ENCODE results near the gene CRPPA.

Gene CRPPA

GRCh38 chr7:16411391-16411790 is 9.9 kb downstream of the CRPPA start:
- Histone ChIP-seq H3K27me3 (ENCODE audit: control insufficient read depth, insufficient read depth, low read length) (no peaks in the 10 kb centered on the region), H3K27ac (ENCODE audit: low read length) (no peak overlapping the region), H3K4me3 (ENCODE audit: low read length) (no peak overlapping the region), H3K4me1 (ENCODE audit: control insufficient read depth, insufficient read depth, low read length) (no peaks in the 10 kb centered on the region), H3K36me3 (ENCODE audit: control insufficient read depth, insufficient read depth, low read length) (no peaks in the 10 kb centered on the region), H3K9me3 (ENCODE audit: control insufficient read depth, insufficient read depth, low read length) (no peaks in the 10 kb centered on the region)
- WGBS (ENCODE audit: insufficient coverage, insufficient read length) = no CpG with 5 or more reads among the region's 2 CpGs
- DNase-seq (ENCODE audit: low read depth, low spot score) = no peak

DNA sequence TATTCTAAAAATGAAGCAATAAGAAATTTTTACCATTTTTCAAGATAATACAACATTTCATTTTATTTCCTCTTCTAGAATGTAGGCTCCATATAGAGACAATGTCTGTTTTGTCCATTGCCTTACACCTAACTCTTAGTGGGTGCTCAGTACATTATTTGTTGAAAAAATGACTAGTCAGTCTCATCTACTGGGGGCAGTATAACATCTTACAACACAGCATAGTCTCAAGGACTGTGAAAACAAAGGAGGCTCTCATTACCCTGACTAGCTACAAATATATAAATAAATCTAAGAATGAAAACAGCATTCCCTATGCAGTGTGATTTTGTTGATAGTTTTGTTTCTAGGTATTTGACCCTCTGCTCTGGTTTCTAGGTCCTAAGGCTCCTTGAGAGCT is 11.6 kb downstream of the CRPPA start:
- no peaks in the 10 kb centered on the region for H3K36me3 ChIP-seq (ENCODE audit: control insufficient read depth, insufficient read depth, low read length)
- H3K9me3 ChIP-seq (ENCODE audit: control insufficient read depth, insufficient read depth, low read length) = no peaks in the 10 kb centered on the region
- no peak for DNase-seq (ENCODE audit: low read depth, low spot score)

GRCh38 chr7:16404636-16405035 is 16.7 kb downstream of the CRPPA start:
- Histone ChIP-seq H3K27me3 (ENCODE audit: control insufficient read depth, insufficient read depth, low read length) (no peaks in the 10 kb centered on the region), H3K4me3 (ENCODE audit: low read length) (no peak overlapping the region), H3K4me1 (ENCODE audit: control insufficient read depth, insufficient read depth, low read length) (no peaks in the 10 kb centered on the region), H3K27ac (ENCODE audit: low read length) (no peak overlapping the region), H3K9me3 (ENCODE audit: control insufficient read depth, insufficient read depth, low read length) (peaks cover 2% of the 10 kb centered on the region; the same call in 1 of the 2 replicates), H3K36me3 (ENCODE audit: control insufficient read depth, insufficient read depth, low read length) (peaks cover 3% of the 10 kb centered on the region; the same call in 1 of the 2 replicates)
- no CpG with 5 or more reads among the region's 1 CpG for WGBS (ENCODE audit: insufficient coverage, insufficient read length)
- DNase-seq (ENCODE audit: low read depth, low spot score) = no peak

More for the DNA sequence above, 11.6 kb downstream of the CRPPA start:
- Histone ChIP-seq H3K27ac (ENCODE audit: low read length) (no peak overlapping the region), H3K4me3 (ENCODE audit: low read length) (no peak overlapping the region), H3K27me3 (ENCODE audit: control insufficient read depth, insufficient read depth, low read length) (no peaks in the 10 kb centered on the region), H3K4me1 (ENCODE audit: control insufficient read depth, insufficient read depth, low read length) (no peaks in the 10 kb centered on the region)

DNA sequence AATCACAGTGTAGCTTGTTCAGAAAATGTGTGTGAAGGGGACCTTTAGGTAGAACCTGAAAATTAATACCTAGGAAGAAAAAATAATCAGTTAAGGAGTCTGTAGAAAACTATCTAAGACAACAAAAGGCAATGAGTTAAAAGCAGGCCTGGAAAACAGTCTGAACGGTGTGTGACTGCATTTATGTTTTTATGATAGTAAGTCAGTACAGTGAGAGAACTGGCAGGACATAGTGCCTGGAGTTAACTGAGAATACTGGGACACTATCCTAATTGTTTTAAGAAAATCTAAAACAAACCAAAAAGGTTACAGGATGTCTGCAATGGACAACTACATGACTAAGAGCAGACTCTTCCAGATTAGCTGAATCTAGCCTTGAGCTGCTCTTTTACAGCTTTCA is 17.9 kb downstream of the CRPPA start:
- Histone ChIP-seq H3K9me3 (ENCODE audit: control insufficient read depth, insufficient read depth, low read length) (peaks cover 2% of the 10 kb centered on the region; the same call in 1 of the 2 replicates), H3K27ac (ENCODE audit: low read length) (no peak overlapping the region)
- WGBS (ENCODE audit: insufficient coverage, insufficient read length) = no CpG with 5 or more reads among the region's 1 CpG

DNA sequence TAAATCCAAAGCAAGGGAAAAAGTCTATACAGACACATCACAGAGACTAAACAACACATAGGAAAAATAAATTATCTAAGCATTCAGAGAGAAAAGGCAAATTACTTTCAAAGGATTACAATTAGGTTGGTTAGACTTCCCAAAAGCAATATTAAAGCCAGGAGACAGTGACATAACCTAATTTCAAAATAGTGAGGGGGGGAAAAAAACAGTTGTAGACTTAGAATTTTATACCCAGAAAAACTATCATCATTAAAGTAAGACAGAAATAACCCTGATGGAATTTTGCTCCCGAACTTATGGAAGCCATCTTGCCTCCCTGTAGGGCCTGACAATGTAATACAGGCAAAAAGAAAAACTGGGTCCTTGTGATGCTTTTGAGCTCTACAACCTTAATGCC is 18.4 kb downstream of the CRPPA start:
- Histone ChIP-seq H3K27me3 (ENCODE audit: control insufficient read depth, insufficient read depth, low read length) (no peaks in the 10 kb centered on the region), H3K27ac (ENCODE audit: low read length) (no peak overlapping the region), H3K9me3 (ENCODE audit: control insufficient read depth, insufficient read depth, low read length) (peaks cover 2% of the 10 kb centered on the region; the same call in 1 of the 2 replicates), H3K4me3 (ENCODE audit: low read length) (no peak overlapping the region), H3K36me3 (ENCODE audit: control insufficient read depth, insufficient read depth, low read length) (peaks cover 3% of the 10 kb centered on the region; the same call in 1 of the 2 replicates), H3K4me1 (ENCODE audit: control insufficient read depth, insufficient read depth, low read length) (no peaks in the 10 kb centered on the region)
- no peak for DNase-seq (ENCODE audit: low read depth, low spot score)
- no CpG with 5 or more reads among the region's 1 CpG for WGBS (ENCODE audit: insufficient coverage, insufficient read length)

More for the DNA sequence above, 17.9 kb downstream of the CRPPA start:
- no peaks in the 10 kb centered on the region for H3K4me1 ChIP-seq (ENCODE audit: control insufficient read depth, insufficient read depth, low read length)
- no peaks in the 10 kb centered on the region for H3K27me3 ChIP-seq (ENCODE audit: control insufficient read depth, insufficient read depth, low read length)
- DNase-seq (ENCODE audit: low read depth, low spot score) = no peak
- peaks cover 3% of the 10 kb centered on the region; the same call in 1 of the 2 replicates for H3K36me3 ChIP-seq (ENCODE audit: control insufficient read depth, insufficient read depth, low read length)
- H3K4me3 ChIP-seq (ENCODE audit: low read length) = no peak overlapping the region

- H3K4me3 ChIP-seq (ENCODE audit: low read length) = no peak overlapping the region
- H3K36me3 ChIP-seq (ENCODE audit: control insufficient read depth, insufficient read depth, low read length) = peaks cover 3% of the 10 kb centered on the region; the same call in 1 of the 2 replicates
- no peak for DNase-seq (ENCODE audit: low read depth, low spot score)
- H3K9me3 ChIP-seq (ENCODE audit: control insufficient read depth, insufficient read depth, low read length) = peaks cover 2% of the 10 kb centered on the region; the same call in 1 of the 2 replicates
- H3K27me3 ChIP-seq (ENCODE audit: control insufficient read depth, insufficient read depth, low read length) = no peaks in the 10 kb centered on the region
- H3K27ac ChIP-seq (ENCODE audit: low read length) = no peak overlapping the region
- no peaks in the 10 kb centered on the region for H3K4me1 ChIP-seq (ENCODE audit: control insufficient read depth, insufficient read depth, low read length)
These were observed 19.2 kb downstream of the CRPPA start for GRCh38 chr7:16402091-16402490.

DNA sequence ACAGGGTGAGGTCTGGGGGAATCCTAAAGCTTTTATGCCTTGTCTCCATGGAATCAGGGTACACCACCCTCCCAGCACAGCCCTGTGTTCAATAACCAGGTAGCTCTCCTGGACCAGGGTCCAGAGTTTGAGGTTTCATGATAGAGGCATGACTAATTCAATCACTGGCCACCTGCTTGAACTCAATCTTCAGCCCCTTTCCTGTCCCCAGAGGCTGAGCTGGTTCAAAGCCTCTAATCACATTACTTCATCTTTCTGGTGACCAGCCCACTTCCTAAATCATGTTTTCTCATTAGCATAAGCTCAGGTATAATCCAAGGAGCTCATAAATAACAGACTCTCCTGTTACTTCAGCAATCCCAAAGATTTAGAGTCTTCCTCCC is 20.5 kb downstream of the CRPPA start:
- H3K27ac ChIP-seq (ENCODE audit: low read length) = no peak overlapping the region
- peaks cover 3% of the 10 kb centered on the region; the same call in 1 of the 2 replicates for H3K36me3 ChIP-seq (ENCODE audit: control insufficient read depth, insufficient read depth, low read length)
- no peak for DNase-seq (ENCODE audit: low read depth, low spot score)
- no peak overlapping the region for H3K4me3 ChIP-seq (ENCODE audit: low read length)
- H3K27me3 ChIP-seq (ENCODE audit: control insufficient read depth, insufficient read depth, low read length) = no peaks in the 10 kb centered on the region
- H3K4me1 ChIP-seq (ENCODE audit: control insufficient read depth, insufficient read depth, low read length) = no peaks in the 10 kb centered on the region
- H3K9me3 ChIP-seq (ENCODE audit: control insufficient read depth, insufficient read depth, low read length) = peaks cover 2% of the 10 kb centered on the region; the same call in 1 of the 2 replicates

- no peaks in the 10 kb centered on the region for H3K4me1 ChIP-seq (ENCODE audit: control insufficient read depth, insufficient read depth, low read length)
- no peaks in the 10 kb centered on the region for H3K27me3 ChIP-seq (ENCODE audit: control insufficient read depth, insufficient read depth, low read length)
- no peak overlapping the region for H3K4me3 ChIP-seq (ENCODE audit: low read length)
- DNase-seq (ENCODE audit: low read depth, low spot score) = no peak
- no peak overlapping the region for H3K27ac ChIP-seq (ENCODE audit: low read length)
- peaks cover 3% of the 10 kb centered on the region; the same call in 1 of the 2 replicates for H3K36me3 ChIP-seq (ENCODE audit: control insufficient read depth, insufficient read depth, low read length)
- H3K9me3 ChIP-seq (ENCODE audit: control insufficient read depth, insufficient read depth, low read length) = peaks cover 2% of the 10 kb centered on the region; the same call in 1 of the 2 replicates
- WGBS (ENCODE audit: insufficient coverage, insufficient read length) = no CpG with 5 or more reads among the region's 47 CpGs
These were observed 21.1 kb downstream of the CRPPA start for GRCh38 chr7:16399916-16400892.

GRCh38 chr7:16399265-16399831 is 22.0 kb downstream of the CRPPA start:
- no peak for DNase-seq (ENCODE audit: low read depth, low spot score)
- H3K27ac ChIP-seq (ENCODE audit: low read length) = no peak overlapping the region
- WGBS (ENCODE audit: insufficient coverage, insufficient read length) = no CpG with 5 or more reads among the region's 32 CpGs
- peaks cover 3% of the 10 kb centered on the region; the same call in 1 of the 2 replicates for H3K36me3 ChIP-seq (ENCODE audit: control insufficient read depth, insufficient read depth, low read length)
- H3K4me1 ChIP-seq (ENCODE audit: control insufficient read depth, insufficient read depth, low read length) = no peaks in the 10 kb centered on the region
- no peaks in the 10 kb centered on the region for H3K27me3 ChIP-seq (ENCODE audit: control insufficient read depth, insufficient read depth, low read length)
- peaks cover 2% of the 10 kb centered on the region; the same call in 1 of the 2 replicates for H3K9me3 ChIP-seq (ENCODE audit: control insufficient read depth, insufficient read depth, low read length)
- H3K4me3 ChIP-seq (ENCODE audit: low read length) = no peak overlapping the region

DNA sequence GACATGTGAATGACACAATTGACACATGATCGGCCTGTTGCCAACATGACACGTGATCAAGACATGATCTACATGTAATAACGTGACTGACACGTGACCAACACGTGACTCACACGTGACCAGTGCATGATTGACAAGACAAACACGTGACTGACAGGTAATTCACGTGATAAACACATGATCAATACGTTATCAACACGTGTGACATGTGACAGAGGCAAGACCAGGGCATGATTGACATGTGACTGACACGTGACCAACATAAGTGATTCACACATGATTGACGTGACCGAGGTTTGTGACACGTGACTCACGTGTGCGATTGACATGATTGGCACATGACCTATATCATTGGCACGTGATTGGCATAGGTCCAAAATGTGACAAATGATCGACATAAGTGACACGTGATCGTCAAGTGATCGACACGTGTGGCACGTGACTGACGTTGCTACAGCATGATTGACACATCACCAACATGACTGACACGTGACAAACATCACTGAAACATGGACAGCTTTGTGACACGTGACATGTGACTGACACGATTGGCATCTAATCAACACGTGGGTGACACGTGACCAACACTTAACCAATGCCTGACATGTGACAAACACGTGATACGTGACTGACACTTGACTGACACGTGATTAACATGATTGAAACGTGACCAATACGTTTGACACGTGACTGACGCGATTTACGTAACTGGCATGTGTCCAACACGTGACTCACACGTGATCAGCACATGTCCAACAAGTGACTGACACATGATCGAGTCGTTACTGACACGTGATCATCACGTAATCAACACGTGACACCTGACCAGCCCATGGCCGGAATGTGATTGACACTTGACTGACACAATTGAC is 23.0 kb downstream of the CRPPA start:
- Histone ChIP-seq H3K4me3 (ENCODE audit: low read length) (no peak overlapping the region), H3K27me3 (ENCODE audit: control insufficient read depth, insufficient read depth, low read length) (no peaks in the 10 kb centered on the region), H3K4me1 (ENCODE audit: control insufficient read depth, insufficient read depth, low read length) (no peaks in the 10 kb centered on the region), H3K27ac (ENCODE audit: low read length) (no peak overlapping the region), H3K9me3 (ENCODE audit: control insufficient read depth, insufficient read depth, low read length) (peaks cover 2% of the 10 kb centered on the region; the same call in 1 of the 2 replicates), H3K36me3 (ENCODE audit: control insufficient read depth, insufficient read depth, low read length) (peaks cover 3% of the 10 kb centered on the region; the same call in 1 of the 2 replicates)
- DNase-seq (ENCODE audit: low read depth, low spot score) = no peak
- WGBS (ENCODE audit: insufficient coverage, insufficient read length) = no CpG with 5 or more reads among the region's 46 CpGs
